ENCODE results near the gene BCL7C.
"Not testable (repeated sequence)": the region's sequence is repeated elsewhere in the genome, so short reads cannot be mapped to it uniquely, and the experiment has no call there.

Gene BCL7C

GRCh38 chr16:30893744-30894539, at the start of gene BCL7C:
Gene BCL7C, minus strand, starts transcription at chr16:30894077. Its CDS starts 133 bp downstream, at chr16:30893944.
- peak; percentile 84 for DNase-seq

GRCh38 chr16:30942426-30942806, 48.5 kb upstream of the BCL7C start:
- no peak for DNase-seq

- DNase-seq: peak; percentile 40
Measured at GRCh38 chr16:30941600-30942425, 47.9 kb upstream of the BCL7C start.

- DNase-seq: not testable (repeated sequence)
Measured at GRCh38 chr16:30939571-30939970, 45.7 kb upstream of the BCL7C start.

GRCh38 chr16:30937692-30938091, 43.8 kb upstream of the BCL7C start:
- no peak for DNase-seq

DNA sequence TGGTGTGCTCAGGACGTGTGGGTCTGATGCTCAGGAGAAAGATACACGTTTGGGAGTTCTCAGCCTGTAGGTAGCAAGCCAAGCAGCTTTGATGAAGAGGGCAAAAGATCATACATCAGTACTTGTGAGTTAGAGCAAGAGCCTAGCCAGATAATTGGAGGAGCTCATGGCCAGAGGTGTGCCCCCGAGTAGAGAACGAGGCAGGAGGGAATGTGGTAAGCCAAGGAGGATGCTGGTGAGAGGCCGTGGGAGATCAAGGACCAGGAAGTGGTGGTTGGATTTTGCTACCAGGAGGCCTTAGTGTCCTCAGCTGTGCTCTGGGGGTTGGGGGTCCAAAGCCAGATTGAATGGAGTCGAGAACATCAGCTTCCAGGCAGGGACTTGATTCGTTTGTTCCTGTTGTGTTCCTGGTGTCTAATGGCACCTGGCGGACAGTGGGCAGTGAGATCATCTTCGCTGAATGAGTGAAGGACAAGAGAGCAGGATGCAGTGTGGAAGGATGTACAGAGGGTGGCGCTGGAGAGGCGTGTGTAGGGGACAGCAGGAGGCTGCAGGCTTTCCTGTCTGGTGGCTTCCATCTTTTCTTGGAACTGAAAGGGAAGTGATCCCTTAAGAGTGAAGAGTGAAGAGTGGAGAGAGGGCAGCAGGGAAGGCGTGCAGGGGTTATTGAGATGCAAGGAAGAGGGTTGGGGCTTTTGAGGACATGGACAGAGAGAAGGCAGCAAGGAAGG, 41.1 kb upstream of the BCL7C start:
- peak; percentile 44 for DNase-seq

GRCh38 chr16:30931068-30931650, 37.3 kb upstream of the BCL7C start:
- no peak for DNase-seq

DNA sequence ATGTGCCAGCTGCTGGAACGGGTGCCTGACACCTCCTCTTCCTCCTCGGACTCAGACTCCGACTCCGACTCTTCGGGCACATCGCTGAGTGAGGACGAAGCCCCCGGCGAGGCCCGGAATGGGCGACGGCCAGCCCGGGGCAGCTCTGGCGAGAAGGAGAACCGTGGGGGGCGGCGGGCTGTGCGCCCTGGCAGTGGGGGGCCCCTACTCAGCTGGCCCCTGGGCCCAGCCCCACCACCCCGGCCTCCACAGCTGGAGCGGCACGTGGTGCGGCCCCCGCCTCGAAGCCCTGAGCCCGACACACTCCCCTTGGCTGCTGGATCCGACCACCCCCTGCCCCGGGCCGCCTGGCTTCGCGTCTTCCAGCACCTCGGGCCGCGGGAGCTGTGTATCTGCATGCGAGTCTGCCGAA, 36.3 kb upstream of the BCL7C start:
- DNase-seq: no peak

GRCh38 chr16:30929167-30929566, 35.3 kb upstream of the BCL7C start:
- DNase-seq: no peak

DNA sequence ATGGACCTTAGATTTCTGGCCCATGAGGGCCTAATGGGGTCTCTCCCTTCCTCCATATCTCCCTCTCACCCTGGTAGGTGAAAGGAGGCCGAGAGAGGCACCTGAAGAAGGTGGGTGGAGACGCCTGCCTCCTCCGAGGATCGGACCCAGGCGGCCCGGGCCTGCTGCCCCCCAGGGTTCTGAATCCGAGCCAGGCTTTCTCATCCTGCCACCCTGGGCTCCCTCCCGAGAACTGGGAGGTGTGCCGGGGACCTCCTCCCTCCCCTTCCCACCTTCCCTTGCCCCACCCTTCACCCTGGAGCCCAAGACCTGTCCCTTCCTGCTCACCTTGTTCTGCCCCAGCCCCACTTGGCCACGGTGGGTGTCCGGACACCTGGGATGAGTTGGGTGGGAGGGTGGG, 34.5 kb upstream of the BCL7C start:
- DNase-seq: no peak

DNA sequence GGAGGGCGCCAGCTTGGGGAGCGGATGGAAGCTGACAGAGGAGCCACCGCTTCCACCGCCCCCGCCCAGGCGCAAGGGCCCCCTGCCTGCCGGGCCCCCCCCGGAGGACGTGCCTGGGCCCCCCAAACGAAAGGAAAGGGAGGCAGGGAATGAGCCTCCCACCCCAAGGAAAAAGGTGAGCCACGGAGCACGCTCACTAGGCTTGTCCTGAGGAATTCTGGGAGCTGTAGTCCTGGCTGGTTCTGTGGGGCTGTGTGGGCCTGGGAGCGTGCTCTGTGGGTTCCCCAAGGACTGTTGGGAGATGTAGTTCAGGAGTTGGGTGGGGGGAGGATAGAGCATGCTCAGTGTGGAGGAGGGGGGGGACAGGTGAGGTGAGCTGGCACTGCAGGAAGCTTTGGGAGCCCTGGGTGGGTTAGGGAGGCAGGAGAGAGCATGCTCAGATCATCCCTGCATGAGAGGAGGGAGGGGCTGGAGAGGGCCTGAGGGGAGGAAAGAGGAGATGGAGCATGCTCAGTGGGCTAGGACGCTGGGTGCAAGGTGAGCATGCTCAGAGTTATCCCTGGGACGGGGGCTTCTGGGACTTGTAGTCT, 34.0 kb upstream of the BCL7C start:
- peak; percentile 79 for DNase-seq

DNA sequence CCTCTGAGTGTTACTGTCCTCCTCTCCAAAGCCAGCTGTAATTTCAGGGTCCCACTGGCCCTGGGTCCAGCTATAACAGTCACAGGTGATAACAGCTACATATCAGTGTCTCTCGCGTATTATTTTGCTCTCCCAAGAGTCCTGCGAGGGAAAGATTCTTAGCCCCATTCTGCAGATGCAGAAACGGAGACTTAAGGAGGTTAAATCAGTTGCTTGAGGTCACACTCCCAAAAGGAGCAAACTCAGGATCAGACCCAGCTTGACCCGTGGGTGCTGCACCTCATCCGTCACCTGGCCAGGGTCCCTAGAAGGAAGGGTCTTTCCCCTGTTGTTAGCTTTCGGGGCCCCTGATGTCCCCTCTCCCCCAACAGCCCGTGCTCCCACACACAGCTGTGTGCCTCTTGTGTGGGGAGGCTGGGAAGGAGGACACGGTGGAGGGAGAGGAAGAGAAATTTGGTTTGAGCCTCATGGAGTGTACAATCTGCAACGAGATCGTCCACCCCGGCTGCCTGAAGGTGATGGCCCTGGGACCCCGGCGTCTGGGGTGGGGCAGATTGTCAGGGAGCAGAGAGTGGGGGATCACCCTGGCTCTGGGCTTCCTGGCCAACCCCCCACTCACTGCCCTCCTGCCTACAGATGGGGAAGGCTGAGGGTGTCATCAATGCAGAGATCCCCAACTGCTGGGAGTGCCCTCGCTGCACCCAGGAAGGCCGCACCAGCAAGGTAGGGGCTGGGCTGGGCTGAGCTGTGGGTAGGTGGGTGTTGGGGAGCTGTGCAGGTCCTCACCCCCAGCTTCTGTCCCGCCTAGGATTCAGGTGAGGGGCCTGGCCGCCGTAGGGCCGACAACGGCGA, 33.3 kb upstream of the BCL7C start:
- no peak for DNase-seq

- no peak for DNase-seq
Measured at GRCh38 chr16:30925995-30926811, 32.3 kb upstream of the BCL7C start.

DNA sequence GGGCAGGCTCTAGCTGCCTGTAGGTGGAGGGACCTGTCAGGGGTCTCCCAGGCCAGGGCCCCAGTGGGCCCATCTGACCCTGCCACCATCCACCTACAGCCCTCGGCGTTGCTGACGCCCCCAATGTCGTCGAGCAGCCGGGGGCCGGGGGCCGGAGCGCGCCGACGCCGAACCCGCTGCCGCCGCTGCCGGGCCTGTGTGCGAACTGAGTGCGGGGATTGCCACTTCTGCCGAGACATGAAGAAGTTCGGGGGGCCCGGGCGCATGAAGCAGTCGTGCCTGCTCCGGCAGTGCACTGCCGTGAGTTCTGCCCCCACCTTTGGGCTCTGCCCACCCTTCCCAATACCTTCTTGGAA, 31.7 kb upstream of the BCL7C start:
- no peak for DNase-seq

DNA sequence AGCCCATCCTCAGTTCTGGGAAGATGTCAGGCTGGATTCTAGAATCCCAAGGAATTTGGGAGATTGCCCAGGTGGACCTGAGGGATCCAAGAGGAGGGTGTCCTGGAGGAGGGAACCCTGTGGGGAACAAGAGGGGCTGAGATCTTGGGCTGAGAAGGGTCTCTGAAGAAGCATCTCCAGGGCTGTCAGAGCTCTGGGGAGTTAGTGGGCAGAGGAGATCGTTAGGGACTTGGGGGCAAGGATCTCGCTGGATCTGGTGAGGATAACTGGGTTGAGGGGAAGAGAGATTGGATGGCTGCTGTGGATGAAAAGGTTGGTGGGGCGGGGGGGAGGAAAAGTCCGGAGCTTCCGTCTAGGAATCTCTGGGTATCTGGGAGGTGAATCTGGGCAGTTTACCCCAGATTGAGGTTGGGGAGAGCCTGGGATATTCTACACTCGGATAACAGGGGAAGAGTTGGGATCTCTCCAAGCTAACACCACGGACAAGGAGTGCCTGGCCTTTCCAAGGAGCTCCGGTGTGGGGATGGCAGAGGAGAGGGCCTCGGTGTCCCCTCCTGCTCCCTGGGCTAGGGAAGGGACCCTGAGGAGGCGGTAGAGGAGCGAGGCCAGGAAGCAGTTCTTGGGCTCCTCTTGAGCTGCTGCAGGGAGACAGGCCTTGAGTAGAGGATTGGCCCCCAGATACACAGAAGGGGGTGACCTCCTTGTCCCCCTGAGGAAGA, 31.2 kb upstream of the BCL7C start:
- no peak for DNase-seq

DNA sequence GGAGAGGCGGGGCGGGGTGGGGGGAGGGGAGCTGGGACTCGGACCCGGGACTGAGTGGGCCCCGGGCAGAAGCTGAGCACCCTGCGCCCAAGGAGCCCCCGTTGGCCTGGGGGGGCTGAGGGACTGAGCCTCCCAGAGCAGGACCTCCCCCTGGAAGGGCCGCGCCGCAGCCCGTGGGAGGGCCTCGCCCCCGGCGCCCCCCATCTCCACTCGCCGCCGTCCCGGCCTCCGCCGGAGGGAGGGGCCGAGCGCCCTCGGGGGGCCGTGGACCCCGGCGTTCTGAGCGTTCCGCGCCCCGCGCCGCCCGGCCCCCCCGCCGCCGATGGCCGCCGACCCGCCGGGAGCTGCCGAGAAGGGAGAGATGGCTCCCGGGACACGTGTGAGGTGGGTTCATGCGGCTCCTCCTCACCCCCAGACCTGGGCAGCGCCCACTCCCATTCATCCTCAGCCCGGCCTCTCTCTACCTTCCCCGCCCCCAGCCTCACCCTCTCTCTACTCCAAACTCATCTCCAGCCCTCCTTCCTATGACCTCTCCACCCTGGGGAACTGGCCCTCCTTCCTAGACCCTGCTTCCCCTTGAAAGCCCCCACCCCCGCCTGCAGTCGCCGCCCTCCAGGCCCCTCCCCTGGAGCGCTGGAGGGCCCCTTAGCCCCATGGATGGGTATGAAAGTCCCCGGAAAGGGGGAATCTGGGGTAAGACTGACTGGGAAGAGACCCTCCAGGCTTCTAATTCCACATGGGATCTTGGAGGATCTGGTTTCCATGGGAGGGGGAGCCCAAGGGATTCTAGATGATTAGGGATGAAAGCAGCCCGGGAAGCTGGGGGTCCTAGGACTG, 30.4 kb upstream of the BCL7C start:
- DNase-seq: no peak

GRCh38 chr16:30923554-30924075, 29.7 kb upstream of the BCL7C start, which contains the start of gene FBXL19:
Gene FBXL19, plus strand, starts transcription at chr16:30923572. Its CDS starts 2,183 bp downstream, at chr16:30925755.
- DNase-seq: no peak

DNA sequence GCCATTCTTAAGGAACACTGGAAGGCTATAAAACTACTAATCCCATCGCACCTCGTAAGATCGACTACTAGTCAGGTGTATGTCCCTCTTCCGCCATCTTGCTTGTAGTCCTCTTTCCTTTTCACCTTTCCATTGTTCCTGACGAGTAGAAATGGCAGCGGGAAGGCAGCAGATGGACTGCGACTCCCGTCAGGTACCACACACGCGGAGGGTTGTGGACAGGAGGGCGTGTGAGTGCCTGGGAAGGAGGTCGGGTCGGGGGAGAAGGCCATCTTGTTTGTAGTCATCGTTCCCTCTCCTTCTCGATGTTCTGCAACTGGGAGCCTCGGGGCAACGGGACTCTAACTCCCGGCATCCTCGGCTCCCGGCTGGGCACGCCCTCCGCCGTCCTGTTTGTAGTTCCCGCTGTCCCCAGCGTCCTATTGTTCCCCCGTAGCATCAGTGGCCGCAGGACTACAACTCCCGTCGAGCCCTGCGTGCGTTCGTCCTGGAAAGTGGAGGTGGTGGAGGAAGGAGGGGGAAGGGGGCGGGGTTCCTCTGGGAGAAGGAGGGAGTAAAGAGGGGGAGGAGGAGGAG, 29.2 kb upstream of the BCL7C start:
- peak; percentile 100 for DNase-seq

All from midbrain (tissue), 1 donor.